HG02852 (cell line): ENCODE measurements around the gene TFCP2L1.
"Not testable (repeated sequence)": the region's sequence is repeated elsewhere in the genome, so short reads cannot be mapped to it uniquely, and the experiment has no call there.

Experiments
- ATAC-seq: cut with Tn5 transposase; IDR thresholded peaks from one replicate; pipeline ENCODE4 v1.9.1; 2021; ENCODE audit warnings: mild to moderate bottlenecking, moderate library complexity; ENCODE audit not compliant: unreplicated experiment

Gene TFCP2L1

GRCh38 chr2:121284463-121285449, at the start of gene TFCP2L1:
Gene TFCP2L1, minus strand, starts transcription at chr2:121285202. Its CDS starts 93 bp downstream, at chr2:121285109.
- ATAC-seq, result no peak

- peak; percentile 92 for ATAC-seq
Measured at GRCh38 chr2:121333834-121334558, 49.0 kb upstream of the TFCP2L1 start.

- no peak for ATAC-seq
Measured at GRCh38 chr2:121333231-121333630, 48.2 kb upstream of the TFCP2L1 start.

GRCh38 chr2:121331324-121331723, 46.3 kb upstream of the TFCP2L1 start:
- ATAC-seq, result not testable (repeated sequence)

DNA sequence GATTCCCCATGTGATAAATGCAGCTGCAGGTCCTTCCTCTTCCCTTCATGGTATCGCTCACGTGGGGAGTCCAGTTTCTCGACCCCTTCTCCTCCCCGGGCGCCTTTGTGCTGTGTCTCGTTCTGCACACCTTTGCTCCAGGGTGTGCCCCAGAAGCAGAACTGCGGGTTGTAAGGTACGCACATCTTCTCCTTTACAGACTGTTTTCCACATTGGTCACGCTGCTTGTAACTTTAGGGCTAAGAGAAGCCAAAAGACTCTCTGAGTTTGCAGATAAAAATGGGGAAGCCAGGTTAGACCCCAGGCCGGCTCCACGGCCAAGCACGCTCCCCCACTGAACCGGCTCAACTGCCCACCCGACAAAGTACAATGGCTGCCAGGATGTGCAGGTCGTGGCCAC, 45.9 kb upstream of the TFCP2L1 start:
- ATAC-seq, result no peak

- no peak for ATAC-seq
Measured at GRCh38 chr2:121329786-121330185, 44.8 kb upstream of the TFCP2L1 start.

GRCh38 chr2:121326628-121327027, 41.6 kb upstream of the TFCP2L1 start:
- no peak for ATAC-seq

DNA sequence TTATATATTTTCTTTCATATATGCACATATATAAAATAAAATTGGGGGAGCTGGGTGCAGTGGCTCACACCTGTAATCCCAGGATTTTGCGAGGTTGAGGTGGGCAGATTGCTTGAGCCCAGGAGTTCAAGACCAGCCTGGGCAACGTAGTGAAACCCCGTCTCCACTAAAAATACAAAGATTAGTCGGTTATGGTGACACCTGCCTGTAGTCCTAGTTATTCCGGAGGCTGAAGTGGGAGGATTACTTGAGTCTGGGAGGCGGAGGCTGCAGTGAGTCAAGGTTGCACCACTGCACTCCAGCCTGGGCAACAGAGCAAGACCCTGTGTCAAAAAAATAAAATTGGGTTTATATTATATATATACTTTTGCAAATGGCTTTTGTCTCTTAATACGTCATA, 39.6 kb upstream of the TFCP2L1 start:
- no peak for ATAC-seq

- no peak for ATAC-seq
Measured at GRCh38 chr2:121321476-121321875, 36.5 kb upstream of the TFCP2L1 start.

- no peak for ATAC-seq
Measured at GRCh38 chr2:121319941-121320340, 34.9 kb upstream of the TFCP2L1 start.

DNA sequence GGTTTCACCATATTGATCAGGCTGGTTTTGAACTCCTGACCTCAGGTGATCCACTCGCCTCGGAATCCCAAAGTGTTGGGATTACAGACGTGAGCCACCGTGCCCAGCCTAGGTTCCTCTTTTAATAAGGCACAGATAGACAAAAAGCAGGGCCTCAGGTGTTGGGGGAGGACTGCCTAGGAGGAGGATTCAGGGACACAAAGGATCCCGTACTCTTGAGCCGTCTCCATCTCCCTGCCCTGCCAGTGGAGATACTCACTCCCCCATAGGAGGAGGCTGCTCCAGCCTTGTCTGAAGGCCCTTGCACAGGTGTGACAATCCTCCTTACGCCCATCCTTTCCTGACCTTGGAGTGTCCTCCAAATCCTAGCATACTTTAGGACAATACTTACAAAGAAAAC, 32.0 kb upstream of the TFCP2L1 start:
- ATAC-seq, result no peak

GRCh38 chr2:121313701-121314100, 28.7 kb upstream of the TFCP2L1 start:
- ATAC-seq, result not testable (repeated sequence)

GRCh38 chr2:121309801-121310200, 24.8 kb upstream of the TFCP2L1 start:
- peak; percentile 73 for ATAC-seq

- ATAC-seq, result no peak
Measured at GRCh38 chr2:121309323-121309722, 24.3 kb upstream of the TFCP2L1 start.

DNA sequence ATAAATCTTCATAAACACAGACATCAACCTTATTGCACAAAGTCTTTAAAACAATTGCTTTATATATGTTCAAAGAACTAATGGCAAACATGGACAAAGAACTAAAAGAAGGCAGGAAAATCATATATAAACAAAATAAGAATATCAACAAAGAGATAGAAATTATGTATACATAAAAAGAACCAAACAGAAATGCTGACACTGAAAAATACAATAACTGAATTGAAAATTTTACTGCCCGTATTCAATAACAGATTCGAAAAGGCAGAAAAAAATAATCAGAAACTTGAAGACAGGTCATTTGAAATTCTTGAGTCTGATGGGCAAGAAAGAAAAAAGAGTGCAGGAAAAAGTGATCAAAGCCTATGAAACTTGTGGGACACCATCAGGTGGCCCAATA, 22.0 kb upstream of the TFCP2L1 start:
- no peak for ATAC-seq

DNA sequence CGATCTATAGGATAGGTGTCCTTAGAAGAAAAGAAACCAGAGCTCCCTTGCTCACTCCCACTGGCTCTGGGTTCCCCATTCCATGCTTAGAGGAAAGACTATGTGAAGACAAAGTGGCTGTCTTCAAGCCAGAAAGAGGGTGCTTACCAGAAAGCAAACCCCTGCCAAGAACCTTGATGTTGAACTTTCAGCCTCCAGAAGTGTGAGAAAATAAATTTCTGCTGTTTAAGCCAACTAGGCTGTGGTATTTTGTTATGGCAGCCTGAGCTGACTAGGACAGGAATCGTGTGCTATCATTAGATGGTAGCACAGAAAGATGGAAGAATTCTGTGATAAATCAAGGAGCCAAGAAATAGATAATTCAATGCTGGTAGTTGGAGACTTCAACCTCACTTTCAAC, 19.9 kb upstream of the TFCP2L1 start:
- no peak for ATAC-seq

- ATAC-seq, result no peak
Measured at GRCh38 chr2:121303531-121304263, 18.7 kb upstream of the TFCP2L1 start.

- ATAC-seq, result not testable (repeated sequence)
Measured at GRCh38 chr2:121301190-121301589, 16.2 kb upstream of the TFCP2L1 start.

GRCh38 chr2:121298476-121298875, 13.5 kb upstream of the TFCP2L1 start:
- ATAC-seq, result no peak

DNA sequence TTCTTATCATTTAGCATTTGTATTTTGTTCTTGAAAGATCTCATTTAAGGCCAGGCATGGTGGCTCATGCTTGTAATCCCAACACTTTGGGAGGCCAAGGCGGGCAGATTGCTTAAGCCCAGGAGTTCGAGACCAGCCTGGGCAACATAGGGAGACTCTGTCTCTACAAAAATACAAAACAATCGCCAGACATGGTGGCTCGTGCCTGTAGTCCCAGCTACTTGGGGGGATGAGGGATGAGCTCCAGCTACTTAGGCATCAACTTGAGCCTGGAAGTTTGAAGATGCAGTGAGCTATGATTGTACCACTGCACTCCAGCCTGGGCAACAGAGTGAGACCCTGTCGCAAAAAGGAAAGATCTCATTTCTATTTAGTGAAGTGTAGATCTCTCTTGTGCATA, 12.9 kb upstream of the TFCP2L1 start:
- not testable (repeated sequence) for ATAC-seq

DNA sequence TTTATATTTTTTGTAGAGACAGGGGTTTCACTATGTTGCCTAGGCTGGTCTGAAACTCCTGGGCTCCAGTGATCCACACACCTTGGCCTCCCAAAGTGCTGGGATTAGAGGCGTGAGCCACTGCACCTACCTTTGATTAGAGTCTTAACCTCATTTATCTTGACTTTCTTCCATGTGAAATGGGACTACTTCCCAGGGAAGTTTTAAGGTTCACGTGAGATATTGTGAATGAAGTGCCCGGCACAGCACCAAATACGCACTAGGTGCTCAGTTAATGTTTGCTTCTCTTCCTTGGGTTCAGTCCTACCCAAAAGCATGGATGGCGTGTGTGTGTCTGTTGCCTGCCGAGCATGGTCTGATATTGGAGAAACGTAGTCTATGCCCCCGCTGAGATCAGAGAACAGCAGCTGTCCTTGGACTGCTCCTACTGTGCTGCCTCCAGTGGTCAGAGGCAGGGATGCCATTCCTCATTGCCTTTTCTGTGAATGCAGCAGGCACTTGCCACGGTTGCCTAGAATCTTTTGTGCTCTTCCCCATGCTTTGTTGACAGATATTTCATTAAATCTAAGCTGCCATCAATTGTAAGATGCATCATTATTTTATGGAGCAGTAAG, 12.3 kb upstream of the TFCP2L1 start:
- ATAC-seq, result no peak
